SK-MEL-5 (cell line): ENCODE data around the gene VPREB1. TPM values are rescaled to one million over a fixed set of nuclear protein-coding genes. Genes with fewer than 3 reads are reported as not detected.
"Not testable (repeated sequence)": the region's sequence is repeated elsewhere in the genome, so short reads cannot be mapped to it uniquely, and the experiment has no call there.

Source experiments
- DNase-seq: peaks from one replicate; pipeline ENCODE4 v3.0.0-alpha.2; 2016; ENCODE audit warnings: low read depth, low spot score
- in situ Hi-C: cut with HindIII; loops from 2 replicates; pipeline ENCODE4 v1.10.0; 2016; ENCODE audit warnings: low sequenced_read_pairs, high pct_unique_total_duplicates, low pct_unique_long_range_greater_than_20kb
- polyA plus RNA-seq, 2 experiments: library from polyadenylated mRNA; depleted of rRNA; stranded (reverse); fragments of >200 nt; gene quantifications; 2 replicates each; pipeline ENCODE4 v1.2.3, GENCODE V29; 2015
- total RNA-seq: library from RNA; depleted of rRNA; stranded (reverse); fragments of >200 nt; shearing (Covaris generic); gene quantifications from 2 replicates; pipeline ENCODE4 v1.2.3, GENCODE V29; 2014; rRNA removed

VPREB1 gene, protein sequence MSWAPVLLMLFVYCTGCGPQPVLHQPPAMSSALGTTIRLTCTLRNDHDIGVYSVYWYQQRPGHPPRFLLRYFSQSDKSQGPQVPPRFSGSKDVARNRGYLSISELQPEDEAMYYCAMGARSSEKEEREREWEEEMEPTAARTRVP
- not detected in 2 replicates for total RNA-seq
- not detected in 2 replicates for polyA plus RNA-seq (2015; cell fraction: cytosol; rRNA removed)
- not detected in 2 replicates for polyA plus RNA-seq (2015; cell fraction: nucleus; rRNA removed)

DNA sequence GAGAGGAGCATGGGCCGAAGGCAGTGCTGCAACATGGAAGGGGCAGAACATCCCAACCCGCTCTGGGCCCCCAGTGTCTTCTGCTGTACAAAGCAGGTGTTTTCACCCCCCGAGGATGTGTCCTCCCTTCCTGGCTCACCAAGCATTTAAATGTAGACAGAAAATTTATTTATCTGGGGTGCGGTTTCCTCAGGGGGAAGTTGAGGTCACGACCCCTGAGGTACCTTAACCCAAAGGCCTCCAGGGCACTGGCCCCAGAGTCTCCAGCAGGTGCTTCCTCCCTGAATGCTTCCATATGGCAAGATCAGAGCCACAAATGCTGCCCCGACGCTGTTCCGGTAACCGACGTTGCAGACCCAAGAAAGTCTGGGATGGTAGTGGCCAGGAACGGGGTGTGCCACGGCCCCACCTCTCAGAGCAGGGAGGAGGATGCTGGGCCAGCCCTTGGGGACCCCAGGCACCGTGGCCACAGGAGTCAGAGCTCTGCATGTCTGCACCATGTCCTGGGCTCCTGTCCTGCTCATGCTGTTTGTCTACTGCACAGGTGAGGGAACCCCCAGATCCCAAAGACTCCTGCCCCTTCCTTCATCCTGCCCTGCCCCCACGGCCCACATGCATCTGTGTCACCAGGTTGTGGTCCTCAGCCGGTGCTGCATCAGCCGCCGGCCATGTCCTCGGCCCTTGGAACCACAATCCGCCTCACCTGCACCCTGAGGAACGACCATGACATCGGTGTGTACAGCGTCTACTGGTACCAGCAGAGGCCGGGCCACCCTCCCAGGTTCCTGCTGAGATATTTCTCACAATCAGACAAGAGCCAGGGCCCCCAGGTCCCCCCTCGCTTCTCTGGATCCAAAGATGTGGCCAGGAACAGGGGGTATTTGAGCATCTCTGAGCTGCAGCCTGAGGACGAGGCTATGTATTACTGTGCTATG is at the start of gene VPREB1:
Gene VPREB1, plus strand, starts transcription at position 471 of the 935 bp plus-strand sequence. Its CDS starts 28 bp downstream, at position 499.
- in situ Hi-C loops: no loop called here
- DNase-seq: no peak

GRCh38 chr22:22194931-22195264 is 49.7 kb upstream of the VPREB1 start:
- no peak for DNase-seq
- in situ Hi-C loops: no loop called here

- in situ Hi-C loops: no loop called here
- DNase-seq: peak; percentile 86
Measured at GRCh38 chr22:22195265-22196017, 49.1 kb upstream of the VPREB1 start.

- in situ Hi-C loops: no loop called here
- no peak for DNase-seq
Measured at GRCh38 chr22:22196018-22196533, 48.5 kb upstream of the VPREB1 start.

- in situ Hi-C loops: no loop called here
- DNase-seq: no peak
Measured at GRCh38 chr22:22196833-22197477, 47.6 kb upstream of the VPREB1 start.

DNA sequence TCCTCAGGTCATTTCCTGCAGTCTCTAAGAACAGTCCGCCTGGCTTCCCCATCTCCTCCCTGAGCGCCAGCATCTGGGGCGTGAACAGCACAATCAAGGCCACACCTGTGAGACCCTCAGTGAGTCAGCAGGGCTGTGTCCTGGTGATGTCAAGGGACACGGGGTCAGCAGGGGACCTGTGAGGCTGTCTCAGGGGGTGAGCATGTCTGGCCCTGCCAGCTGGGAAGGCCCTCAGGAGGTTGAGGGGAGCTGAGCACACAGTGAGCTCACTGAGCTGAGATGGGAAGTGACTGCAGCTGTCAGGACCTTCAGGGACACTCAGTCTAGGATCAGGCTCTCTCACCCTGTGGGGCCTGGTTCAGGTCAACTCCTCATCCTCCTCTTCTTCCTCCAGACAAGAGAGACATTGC is 46.6 kb upstream of the VPREB1 start:
- in situ Hi-C loops: no loop called here
- no peak for DNase-seq

GRCh38 chr22:22198751-22199150 is 45.8 kb upstream of the VPREB1 start:
- DNase-seq: no peak
- in situ Hi-C loops: no loop called here

DNA sequence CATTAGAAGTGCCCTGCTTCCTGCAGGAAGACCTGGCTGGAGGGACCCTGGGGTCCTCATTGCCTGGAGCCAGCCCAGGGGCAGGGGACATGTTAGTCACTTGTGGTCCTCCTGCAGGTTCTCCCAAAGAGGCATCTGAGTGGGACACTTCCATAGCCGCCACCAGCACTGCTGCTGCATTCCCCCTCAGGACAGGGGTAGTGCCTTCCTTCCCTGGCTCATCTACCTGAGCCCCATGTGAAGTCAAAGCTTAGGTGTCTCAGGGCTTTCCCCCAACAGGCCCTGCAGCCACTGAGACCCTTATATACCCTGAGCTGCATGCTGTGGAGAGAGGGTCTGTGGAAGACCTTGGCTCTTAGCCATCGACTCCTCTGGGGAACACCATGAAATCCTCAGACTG is 45.0 kb upstream of the VPREB1 start:
- DNase-seq: no peak
- in situ Hi-C loops: no loop called here

DNA sequence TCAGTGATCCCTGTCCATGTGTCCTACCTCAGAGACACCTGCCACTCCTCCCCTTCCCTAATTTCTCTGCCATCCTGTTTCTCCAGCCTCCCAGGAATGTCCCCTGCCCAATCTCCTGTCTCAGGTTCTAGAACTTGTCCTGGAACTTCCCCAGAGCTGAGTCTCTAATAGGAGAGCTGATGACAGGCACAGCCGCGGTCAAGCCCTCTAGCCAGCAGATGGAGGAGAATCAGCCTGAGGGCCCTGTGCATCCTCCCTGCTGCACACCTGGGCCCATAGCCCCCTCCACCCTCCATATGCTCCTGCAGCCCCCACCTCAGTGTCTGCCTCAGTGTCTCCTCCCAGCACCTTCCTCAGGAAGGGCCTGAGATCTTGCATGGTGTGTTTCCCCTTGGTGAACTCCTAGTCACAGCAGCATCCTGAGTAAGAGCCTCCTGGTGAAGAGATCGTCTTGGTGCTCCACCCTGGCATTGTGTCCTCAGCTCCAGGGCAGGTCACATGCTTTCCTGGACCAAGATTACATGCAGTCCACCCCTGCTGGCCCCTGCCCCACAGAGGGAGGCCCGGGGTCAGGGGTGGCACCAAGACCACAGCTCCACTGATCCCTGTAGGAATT is 43.9 kb upstream of the VPREB1 start:
- no peak for DNase-seq
- in situ Hi-C loops: no loop called here

GRCh38 chr22:22201185-22201929 is 43.2 kb upstream of the VPREB1 start:
- in situ Hi-C loops: no loop called here
- peak; percentile 56 for DNase-seq

DNA sequence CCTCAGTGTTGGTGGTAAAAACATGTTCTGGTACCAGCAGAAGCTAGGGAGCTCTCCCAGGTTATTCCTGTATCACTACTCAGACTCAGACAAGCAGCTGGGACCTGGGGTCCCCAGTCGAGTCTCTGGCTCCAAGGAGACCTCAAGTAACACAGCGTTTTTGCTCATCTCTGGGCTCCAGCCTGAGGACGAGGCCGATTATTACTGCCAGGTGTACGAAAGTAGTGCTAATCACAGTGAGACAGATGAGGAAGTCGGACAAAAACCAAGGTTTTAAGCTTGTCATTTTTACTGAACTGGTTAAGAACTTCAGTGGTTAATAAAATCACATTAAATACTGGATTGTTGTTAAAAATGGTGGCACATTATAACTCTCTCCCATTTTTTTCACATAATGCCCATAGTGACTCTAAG is 42.6 kb upstream of the VPREB1 start:
- in situ Hi-C loops: no loop called here
- DNase-seq: no peak

DNA sequence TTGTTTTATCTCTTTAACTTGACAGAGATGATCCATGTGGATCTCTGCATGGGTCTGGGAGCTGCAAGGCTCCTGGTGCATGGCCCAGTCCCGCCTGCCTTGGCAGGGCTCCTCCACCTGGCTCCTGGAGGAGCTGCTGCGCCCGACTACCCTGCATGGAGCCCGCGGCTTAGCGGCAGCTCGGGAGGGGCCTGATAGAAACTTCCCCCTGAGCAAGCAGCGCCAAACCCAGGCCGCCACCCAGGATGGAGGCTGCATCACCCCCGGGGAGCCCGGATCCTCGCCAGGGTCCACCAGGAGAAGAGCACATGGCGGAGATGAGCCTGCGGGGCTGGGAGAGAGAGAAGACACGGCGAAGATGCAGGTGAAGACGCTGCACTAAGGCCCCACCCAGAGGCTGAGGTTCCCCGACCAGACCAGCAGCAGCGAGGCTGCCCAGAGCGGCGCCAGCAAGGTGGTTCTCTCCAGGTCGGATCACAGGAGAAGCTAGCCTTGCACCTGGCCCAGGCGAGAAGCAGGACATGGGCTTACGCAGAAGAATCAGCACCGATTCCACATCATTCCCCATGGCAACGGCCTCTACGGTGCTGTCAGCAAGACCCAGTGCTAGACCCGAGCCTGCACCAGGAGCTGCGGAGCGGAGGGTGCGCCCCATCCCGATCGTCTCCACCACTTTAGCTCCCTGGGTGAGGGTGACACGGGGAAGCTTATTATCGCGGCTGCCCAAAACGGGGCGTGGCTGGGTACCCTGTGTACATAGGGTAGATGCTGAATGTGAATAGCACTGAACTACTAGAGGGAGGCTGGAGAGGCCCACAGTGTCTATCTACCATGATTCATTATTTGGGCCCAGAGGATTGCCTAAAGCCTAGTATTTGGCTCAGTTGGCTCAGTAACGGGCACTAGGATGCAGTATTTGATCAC is 41.3 kb upstream of the VPREB1 start:
- DNase-seq: no peak
- in situ Hi-C loops: no loop called here

GRCh38 chr22:22207845-22208564 is 36.6 kb upstream of the VPREB1 start:
- peak; percentile 86 for DNase-seq
- in situ Hi-C loops: no loop called here

- no peak for DNase-seq
- in situ Hi-C loops: no loop called here
Measured at GRCh38 chr22:22208652-22209051, 35.9 kb upstream of the VPREB1 start.

GRCh38 chr22:22209080-22209640 is 35.4 kb upstream of the VPREB1 start:
- DNase-seq, in situ Hi-C loops: not testable (repeated sequence)
